Left lung (tissue), 14 donors: ENCODE measurements around the gene HSPB2. TPM values are rescaled to one million over a fixed set of nuclear protein-coding genes. Genes with fewer than 3 reads are reported as not detected.

Source experiments
- ATAC-seq: fragments of 200-7000 bp; cut with Tn5 transposase; one replicate; pipeline ENCODE4 v1.9.1; 2020; ENCODE audit warnings: moderate library complexity
- DNase-seq, 4 donors: peaks; one replicate each; pipeline ENCODE4 v3.0.0-alpha.2; 2013 to 2020
- H3K27ac ChIP-seq, 2 donors: fragments of 200-600 bp; sonication (generic) in 1 of 2; one replicate each; pipeline versions ENCODE4 v1.5.0 to v1.8.0; 2020 to 2021
- H3K27me3 ChIP-seq, 2 donors: fragments of 200-600 bp; sonication (generic) in 1 of 2; one replicate each; pipeline versions ENCODE4 v1.5.0 to v1.8.0; 2020 to 2021
- H3K36me3 ChIP-seq, 2 donors: fragments of 200-600 bp; sonication (generic) in 1 of 2; one replicate each; pipeline versions ENCODE4 v1.5.0 to v1.8.0; 2020 to 2021
- H3K4me1 ChIP-seq, 2 donors: fragments of 200-600 bp; one replicate each; pipeline ENCODE4 v1.8.0; 2021
- H3K4me3 ChIP-seq, 2 donors: fragments of 200-600 bp; sonication (generic) in 1 of 2; one replicate each; pipeline versions ENCODE4 v1.5.0 to v1.8.0; 2020 to 2021; ENCODE audit warnings: mild to moderate bottlenecking in 1 of 2
- H3K9me3 ChIP-seq, 2 donors: fragments of 200-600 bp; sonication (generic) in 1 of 2; one replicate each; pipeline versions ENCODE4 v1.5.0 to v1.8.0; 2020 to 2021
- intact Hi-C, 2 donors: fragments of 100-400 bp; cut with DNase I; formaldehyde crosslinking; loops; one replicate each; pipeline versions ENCODE4 v1.11.2 to v1.14.2; 2022
- long read RNA-seq, 12 donors: library from polyadenylated mRNA in 2 of 12; unstranded in 2 of 12; transcript quantifications; one replicate each; pipeline ENCODE4 v2.0.0 and lab custom pipeline, GENCODE V29; 2019 to 2026
- polyA plus RNA-seq, 6 donors: library from polyadenylated mRNA; unstranded; fragments of 120-200 nt; gene quantifications; one replicate each; pipeline ENCODE4 v1.2.1, GENCODE V29; 2013; ENCODE audit not compliant: insufficient read length in 6 of 6
- total RNA-seq, 2 donors: library from RNA; stranded (reverse); fragmentation: NEBNext Ultra II Directional; extraction: Animal tissue kit (Norgen Biotek cat#: 25700); gene quantifications; one replicate each; pipeline ENCODE4 v1.2.1, GENCODE V29; 2021
- TF ChIP-seq, protein P1 (sequence below), 2 donors: fragments of 200-600 bp; sonication (generic) in 1 of 2; IDR thresholded peaks; one replicate each; pipeline versions ENCODE4 v1.5.0 to v1.8.0; 2021; ENCODE audit warnings: antibody characterized with exemption in 2 of 2
- donor health status: DM: no; HTN: yes; CAD: no.
- donor health status: DM: no; HTN: no; CAD: no.

HSPB2 gene, protein sequence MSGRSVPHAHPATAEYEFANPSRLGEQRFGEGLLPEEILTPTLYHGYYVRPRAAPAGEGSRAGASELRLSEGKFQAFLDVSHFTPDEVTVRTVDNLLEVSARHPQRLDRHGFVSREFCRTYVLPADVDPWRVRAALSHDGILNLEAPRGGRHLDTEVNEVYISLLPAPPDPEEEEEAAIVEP
- total RNA-seq (1 to 10 TPM; 3.7 to 4.6 TPM), polyA plus RNA-seq (1 to 10 TPM; 3.7 to 7.2 (median 5.1) TPM)
- long read RNA-seq, donor 1, transcript HSPB2-201 (2 exons, 1,335 nt) = major isoform, 17 of 17 reads
- long read RNA-seq, donor 1, partial matches to known transcripts = 0 of 17 reads
- long read RNA-seq, donor 1, other reads (novel, unspliced or antisense) = 0 of 17 reads
- long read RNA-seq, donor 2, transcript HSPB2-201 (2 exons, 1,335 nt) = major isoform, 6 of 6 reads
- long read RNA-seq, donor 2, partial matches to known transcripts = 0 of 6 reads
- long read RNA-seq, donor 2, other reads (novel, unspliced or antisense) = 0 of 6 reads
- long read RNA-seq, donor 3, transcript HSPB2-201 (2 exons, 1,335 nt) = major isoform, 24 of 24 reads
- long read RNA-seq, donor 3, partial matches to known transcripts = 0 of 24 reads
- long read RNA-seq, donor 3, other reads (novel, unspliced or antisense) = 0 of 24 reads
- long read RNA-seq, donor 4, transcript HSPB2-201 (2 exons, 1,335 nt) = major isoform, 13 of 13 reads
- long read RNA-seq, donor 4, partial matches to known transcripts = 0 of 13 reads
- long read RNA-seq, donor 4, other reads (novel, unspliced or antisense) = 0 of 13 reads
- long read RNA-seq, donor 5, transcript HSPB2-201 (2 exons, 1,335 nt) = major isoform, 19 of 19 reads
- long read RNA-seq, donor 5, partial matches to known transcripts = 0 of 19 reads
- long read RNA-seq, donor 5, other reads (novel, unspliced or antisense) = 0 of 19 reads
- long read RNA-seq, donor 6, transcript HSPB2-201 (2 exons, 1,335 nt) = major isoform, 24 of 62 reads
- long read RNA-seq, donor 6, partial matches to known transcripts = 22 of 62 reads
- long read RNA-seq, donor 6, other reads (novel, unspliced or antisense) = 16 of 62 reads
- long read RNA-seq, donor 7, transcript HSPB2-201 (2 exons, 1,335 nt) = major isoform, 11 of 11 reads
- long read RNA-seq, donor 7, partial matches to known transcripts = 0 of 11 reads
- long read RNA-seq, donor 7, other reads (novel, unspliced or antisense) = 0 of 11 reads
- long read RNA-seq, donor 8, transcript HSPB2-201 (2 exons, 1,335 nt) = major isoform, 5 of 5 reads
- long read RNA-seq, donor 8, partial matches to known transcripts = 0 of 5 reads
- long read RNA-seq, donor 8, other reads (novel, unspliced or antisense) = 0 of 5 reads
- long read RNA-seq, donor 9, partial matches to known transcripts = 0 of 3 reads
- long read RNA-seq, donor 9, other reads (novel, unspliced or antisense) = 0 of 3 reads
- long read RNA-seq, donor 10, transcript HSPB2-201 (2 exons, 1,335 nt) = major isoform, 22 of 22 reads
- long read RNA-seq, donor 10, partial matches to known transcripts = 0 of 22 reads
- long read RNA-seq, donor 10, other reads (novel, unspliced or antisense) = 0 of 22 reads
- long read RNA-seq, donor 11, transcript HSPB2-201 (2 exons, 1,335 nt) = major isoform, 7 of 7 reads
- long read RNA-seq, donor 11, partial matches to known transcripts = 0 of 7 reads
- long read RNA-seq, donor 11, other reads (novel, unspliced or antisense) = 0 of 7 reads
- long read RNA-seq, donor 12, transcript HSPB2-201 (2 exons, 1,335 nt) = major isoform, 13 of 13 reads
- long read RNA-seq, donor 12, partial matches to known transcripts = 0 of 13 reads
- long read RNA-seq, donor 12, other reads (novel, unspliced or antisense) = 0 of 13 reads

DNA sequence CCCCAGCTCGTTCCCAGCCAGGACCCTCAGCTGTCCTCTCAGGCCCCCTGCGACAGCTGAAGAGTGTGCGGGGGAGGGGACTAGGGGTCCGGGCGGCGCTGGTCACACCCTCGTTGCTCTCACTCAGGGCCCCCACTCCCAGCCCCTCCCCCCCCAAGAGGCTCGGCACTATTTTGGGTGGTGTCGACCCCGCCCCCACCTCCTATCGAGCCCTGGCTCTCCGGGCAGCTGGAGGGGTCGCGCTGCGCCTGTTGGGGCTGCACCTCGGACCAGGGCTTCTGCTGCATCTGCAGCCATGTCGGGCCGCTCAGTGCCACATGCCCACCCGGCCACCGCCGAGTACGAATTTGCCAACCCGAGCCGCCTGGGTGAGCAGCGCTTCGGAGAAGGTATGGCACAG, at the start of gene HSPB2:
HSPB2 (plus strand) TSS at position 200 of the 400 bp plus-strand sequence; CDS start at position 296, 96 bp downstream.
- Histone ChIP-seq H3K9me3 (no peaks in the 10 kb centered on the region), H3K4me1 (no peaks in the 10 kb centered on the region), H3K27ac (peak within 1 kb of the TSS; percentile 60 to 85), H3K27me3 (peaks cover 0 to 44% of the 10 kb centered on the region in 2 donors), H3K4me3 (peak within 1 kb of the TSS; percentile 34 to 35), H3K36me3 (no peaks in the 10 kb centered on the region)
- TF ChIP-seq, protein P1, sequence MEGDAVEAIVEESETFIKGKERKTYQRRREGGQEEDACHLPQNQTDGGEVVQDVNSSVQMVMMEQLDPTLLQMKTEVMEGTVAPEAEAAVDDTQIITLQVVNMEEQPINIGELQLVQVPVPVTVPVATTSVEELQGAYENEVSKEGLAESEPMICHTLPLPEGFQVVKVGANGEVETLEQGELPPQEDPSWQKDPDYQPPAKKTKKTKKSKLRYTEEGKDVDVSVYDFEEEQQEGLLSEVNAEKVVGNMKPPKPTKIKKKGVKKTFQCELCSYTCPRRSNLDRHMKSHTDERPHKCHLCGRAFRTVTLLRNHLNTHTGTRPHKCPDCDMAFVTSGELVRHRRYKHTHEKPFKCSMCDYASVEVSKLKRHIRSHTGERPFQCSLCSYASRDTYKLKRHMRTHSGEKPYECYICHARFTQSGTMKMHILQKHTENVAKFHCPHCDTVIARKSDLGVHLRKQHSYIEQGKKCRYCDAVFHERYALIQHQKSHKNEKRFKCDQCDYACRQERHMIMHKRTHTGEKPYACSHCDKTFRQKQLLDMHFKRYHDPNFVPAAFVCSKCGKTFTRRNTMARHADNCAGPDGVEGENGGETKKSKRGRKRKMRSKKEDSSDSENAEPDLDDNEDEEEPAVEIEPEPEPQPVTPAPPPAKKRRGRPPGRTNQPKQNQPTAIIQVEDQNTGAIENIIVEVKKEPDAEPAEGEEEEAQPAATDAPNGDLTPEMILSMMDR (IDR thresholded peaks at IDR 0.05) = no peak
- intact Hi-C loops = no loop called here
- ATAC-seq (peak; percentile 8), DNase-seq (peak in 2 of 4 donors; percentile 33 to 72)

DNA sequence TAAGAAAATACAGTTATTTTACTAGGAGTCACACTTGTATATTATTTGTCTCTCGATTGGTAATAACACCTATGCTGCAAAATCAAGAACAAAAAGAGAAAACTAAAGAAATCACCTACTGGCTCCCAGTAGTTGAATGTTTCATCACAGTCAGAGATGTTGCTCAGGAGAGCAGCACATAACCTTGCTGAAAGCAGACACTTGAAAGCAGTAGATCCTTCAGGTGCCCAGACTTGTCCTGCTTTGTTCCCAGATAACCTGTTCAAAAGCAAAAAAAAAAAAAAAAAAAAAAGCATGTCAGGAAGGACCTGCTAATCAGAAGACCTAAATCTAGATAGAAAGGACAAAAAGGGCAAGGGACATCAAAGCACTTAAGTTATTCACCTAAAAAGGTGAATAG, 42.4 kb upstream of the HSPB2 start:
- H3K4me1 ChIP-seq = peaks cover 11 to 17% of the 10 kb centered on the region in 2 donors
- H3K4me3 ChIP-seq = peak overlapping the region in 1 of 2 donors; percentile 92
- intact Hi-C loops = loop anchor here in 1 of 2 donors (10.0 kb wide), 1 partner anchor 55 kb away; no protein-coding TSS in a partner anchor
- TF ChIP-seq, protein P1 (IDR thresholded peaks at IDR 0.05) = no peak
- DNase-seq (no peak), ATAC-seq (no peak)
- peaks cover 0 to 29% of the 10 kb centered on the region in 2 donors for H3K36me3 ChIP-seq
- H3K9me3 ChIP-seq = no peaks in the 10 kb centered on the region
- H3K27ac ChIP-seq = peak overlapping the region; percentile 82 to 88
- no peaks in the 10 kb centered on the region for H3K27me3 ChIP-seq

DNA sequence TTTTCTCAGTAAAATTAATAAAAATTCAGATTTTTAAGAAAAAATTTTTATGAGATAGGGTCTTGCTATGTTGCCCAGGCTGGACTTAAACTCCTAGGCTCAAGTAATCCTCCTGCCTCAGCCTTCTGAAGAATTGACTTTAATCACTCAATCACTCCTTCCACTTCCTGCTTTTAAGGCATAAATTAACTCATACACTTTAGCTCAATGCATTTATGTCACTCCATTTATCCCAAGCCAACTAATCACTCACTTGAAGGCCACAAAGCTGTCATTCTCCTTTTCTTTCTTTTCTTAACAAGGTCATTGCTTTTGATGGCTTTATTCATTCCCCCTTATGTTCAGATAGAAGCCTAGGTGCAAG, 42.0 kb upstream of the HSPB2 start:
- Histone ChIP-seq H3K4me3 (peak overlapping the region; percentile 79 to 92), H3K9me3 (no peaks in the 10 kb centered on the region), H3K27ac (peak overlapping the region; percentile 82 to 88)

More for the DNA sequence above, 42.0 kb upstream of the HSPB2 start:
- DNase-seq (peak in 1 of 4 donors; percentile 2), ATAC-seq (no peak)
- peaks cover 11 to 17% of the 10 kb centered on the region in 2 donors for H3K4me1 ChIP-seq
- H3K36me3 ChIP-seq = peaks cover 0 to 29% of the 10 kb centered on the region in 2 donors
- H3K27me3 ChIP-seq = no peaks in the 10 kb centered on the region
- intact Hi-C loops = loop anchor here in 1 of 2 donors (10.0 kb wide), 1 partner anchor 54 kb away; no protein-coding TSS in a partner anchor
- TF ChIP-seq, protein P1 (IDR thresholded peaks at IDR 0.05) = no peak
